ENCODE results near the gene PRKG1. TPM values are rescaled to one million over a fixed set of nuclear protein-coding genes. Genes with fewer than 3 reads are reported as not detected.

The PRKG1 gene
- total and polyA plus RNA-seq, 2 donors (not counting 1 experiment from before 2014, with no cell fraction given) = 45.8 to 71.8 TPM

DNA sequence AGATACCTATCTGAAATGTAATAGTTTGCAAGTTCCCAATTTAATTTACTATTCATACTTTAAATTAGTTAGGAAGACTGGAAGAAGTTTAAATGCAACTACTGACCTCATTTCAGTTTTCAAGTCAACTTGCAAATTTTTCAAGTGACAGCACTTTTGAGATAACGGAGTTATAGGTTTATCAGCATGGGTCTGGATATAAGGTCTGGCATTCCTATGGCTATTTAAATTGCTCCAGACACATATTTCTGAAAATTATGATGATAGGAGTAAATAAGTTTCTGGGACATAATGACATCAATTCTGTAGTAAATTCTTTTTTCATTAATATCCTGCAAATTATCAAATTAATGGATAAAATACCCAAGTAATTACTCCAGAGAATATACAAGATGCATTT is 251.9 kb downstream of the PRKG1 start:
- no peaks in the 10 kb centered on the region for H3K9me3 ChIP-seq (ENCODE audit: control insufficient read depth, insufficient read depth, low read depth, low read length)
- H3K27me3 ChIP-seq (ENCODE audit: control insufficient read depth, insufficient read depth, low read length) = no peaks in the 10 kb centered on the region
- no peak overlapping the region for H2AFZ ChIP-seq (ENCODE audit: low read length)
- DNase-seq (ENCODE audit: low read depth in 2 of 2) = no peak
- H3K9ac ChIP-seq (ENCODE audit: insufficient read depth, low read length) = no peak overlapping the region
- H3K4me1 ChIP-seq (ENCODE audit: control insufficient read depth, extremely low read depth, insufficient read depth, low read length) = no peaks in the 10 kb centered on the region
- no peak for TF ChIP-seq EZH2 (IDR thresholded peaks at IDR 0.05; ENCODE audit: low read length, missing control alignments)
- TF ChIP-seq, protein P1, sequence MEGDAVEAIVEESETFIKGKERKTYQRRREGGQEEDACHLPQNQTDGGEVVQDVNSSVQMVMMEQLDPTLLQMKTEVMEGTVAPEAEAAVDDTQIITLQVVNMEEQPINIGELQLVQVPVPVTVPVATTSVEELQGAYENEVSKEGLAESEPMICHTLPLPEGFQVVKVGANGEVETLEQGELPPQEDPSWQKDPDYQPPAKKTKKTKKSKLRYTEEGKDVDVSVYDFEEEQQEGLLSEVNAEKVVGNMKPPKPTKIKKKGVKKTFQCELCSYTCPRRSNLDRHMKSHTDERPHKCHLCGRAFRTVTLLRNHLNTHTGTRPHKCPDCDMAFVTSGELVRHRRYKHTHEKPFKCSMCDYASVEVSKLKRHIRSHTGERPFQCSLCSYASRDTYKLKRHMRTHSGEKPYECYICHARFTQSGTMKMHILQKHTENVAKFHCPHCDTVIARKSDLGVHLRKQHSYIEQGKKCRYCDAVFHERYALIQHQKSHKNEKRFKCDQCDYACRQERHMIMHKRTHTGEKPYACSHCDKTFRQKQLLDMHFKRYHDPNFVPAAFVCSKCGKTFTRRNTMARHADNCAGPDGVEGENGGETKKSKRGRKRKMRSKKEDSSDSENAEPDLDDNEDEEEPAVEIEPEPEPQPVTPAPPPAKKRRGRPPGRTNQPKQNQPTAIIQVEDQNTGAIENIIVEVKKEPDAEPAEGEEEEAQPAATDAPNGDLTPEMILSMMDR (conservative IDR thresholded peaks at IDR 0.05 in 1 of 2, IDR thresholded peaks at IDR 0.05 in 1 of 2; ENCODE audit: low read depth in 1 of 2, low read length in 2 of 2) = no peak
- H3K4me3 ChIP-seq (replicated peaks in 1 of 4; ENCODE audit: control extremely low read depth in 1 of 4, insufficient read depth in 1 of 4, low read depth in 3 of 4, low read length in 4 of 4) = no peak overlapping the region
- H3K4me2 ChIP-seq (ENCODE audit: extremely low read depth, insufficient read depth, low read length) = no peak overlapping the region
- H3K27ac ChIP-seq (ENCODE audit: insufficient read depth, low read length) = no peak overlapping the region
- H4K20me1 ChIP-seq (ENCODE audit: control insufficient read depth, extremely low read depth, insufficient read depth, low read length) = no peaks in the 10 kb centered on the region
- H3K36me3 ChIP-seq (ENCODE audit: control insufficient read depth, insufficient read depth, low read length) = no peaks in the 10 kb centered on the region
- H3K79me2 ChIP-seq (ENCODE audit: control insufficient read depth, insufficient read depth, low read length) = no peaks in the 10 kb centered on the region

DNA sequence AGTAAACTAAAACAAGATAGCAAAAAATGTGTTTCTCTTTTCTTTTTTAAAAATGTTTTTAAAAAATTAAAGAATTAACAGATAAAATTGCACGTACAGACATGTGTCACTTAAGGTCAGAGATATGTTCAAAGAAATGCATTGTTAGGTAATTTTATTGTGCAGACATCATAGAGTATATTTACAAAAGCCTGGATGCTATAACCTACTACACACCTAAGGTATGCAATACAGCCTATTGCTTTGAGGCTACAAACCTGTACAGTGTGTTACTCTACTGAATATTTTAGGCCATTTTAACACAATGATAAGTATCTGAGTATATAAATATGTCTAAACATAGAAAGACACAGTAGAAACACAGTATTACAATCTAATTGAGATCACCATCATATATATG is 253.1 kb downstream of the PRKG1 start:
- H3K4me1 ChIP-seq (ENCODE audit: control insufficient read depth, extremely low read depth, insufficient read depth, low read length) = no peaks in the 10 kb centered on the region
- no peaks in the 10 kb centered on the region for H3K36me3 ChIP-seq (ENCODE audit: control insufficient read depth, insufficient read depth, low read length)
- no peak overlapping the region for H3K27ac ChIP-seq (ENCODE audit: insufficient read depth, low read length)
- no peak overlapping the region for H3K4me3 ChIP-seq (replicated peaks in 1 of 4; ENCODE audit: control extremely low read depth in 1 of 4, insufficient read depth in 1 of 4, low read depth in 3 of 4, low read length in 4 of 4)
- TF ChIP-seq, protein P1 (conservative IDR thresholded peaks at IDR 0.05 in 1 of 2, IDR thresholded peaks at IDR 0.05 in 1 of 2; ENCODE audit: low read depth in 1 of 2, low read length in 2 of 2) = no peak
- TF ChIP-seq EZH2 (IDR thresholded peaks at IDR 0.05; ENCODE audit: low read length, missing control alignments) = no peak
- H3K79me2 ChIP-seq (ENCODE audit: control insufficient read depth, insufficient read depth, low read length) = no peaks in the 10 kb centered on the region
- H3K9ac ChIP-seq (ENCODE audit: insufficient read depth, low read length) = no peak overlapping the region
- no peaks in the 10 kb centered on the region for H3K27me3 ChIP-seq (ENCODE audit: control insufficient read depth, insufficient read depth, low read length)
- H2AFZ ChIP-seq (ENCODE audit: low read length) = no peak overlapping the region
- H3K4me2 ChIP-seq (ENCODE audit: extremely low read depth, insufficient read depth, low read length) = no peak overlapping the region
- H3K9me3 ChIP-seq (ENCODE audit: control insufficient read depth, insufficient read depth, low read depth, low read length) = no peaks in the 10 kb centered on the region
- no peak for DNase-seq (ENCODE audit: low read depth in 2 of 2)
- H4K20me1 ChIP-seq (ENCODE audit: control insufficient read depth, extremely low read depth, insufficient read depth, low read length) = no peaks in the 10 kb centered on the region

DNA sequence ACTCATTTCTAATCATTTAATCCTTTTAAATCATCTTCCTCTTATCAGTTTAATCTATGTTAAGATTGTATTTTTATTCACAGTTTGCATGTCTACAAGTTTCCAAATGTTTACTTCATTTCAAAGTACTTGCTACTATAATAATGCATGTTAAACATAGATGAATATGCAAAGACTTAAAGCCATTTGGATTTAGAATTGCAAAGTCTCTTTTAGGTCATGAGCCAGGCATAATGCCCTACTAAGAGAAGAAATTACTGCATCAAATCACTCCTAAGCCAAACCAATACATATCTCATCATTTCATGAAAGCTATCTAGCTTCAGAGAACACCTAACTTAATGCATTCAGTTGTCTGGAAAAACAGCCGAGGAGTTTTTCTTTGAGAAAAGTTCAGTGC is 266.1 kb downstream of the PRKG1 start:
- Histone ChIP-seq H3K9me3 (ENCODE audit: control insufficient read depth, insufficient read depth, low read depth, low read length) (no peaks in the 10 kb centered on the region), H3K27me3 (ENCODE audit: control insufficient read depth, insufficient read depth, low read length) (no peaks in the 10 kb centered on the region), H3K79me2 (ENCODE audit: control insufficient read depth, insufficient read depth, low read length) (no peaks in the 10 kb centered on the region), H4K20me1 (ENCODE audit: control insufficient read depth, extremely low read depth, insufficient read depth, low read length) (no peaks in the 10 kb centered on the region), H3K4me3 (replicated peaks in 1 of 4; ENCODE audit: control extremely low read depth in 1 of 4, insufficient read depth in 1 of 4, low read depth in 3 of 4, low read length in 4 of 4) (no peak overlapping the region), H3K4me1 (ENCODE audit: control insufficient read depth, extremely low read depth, insufficient read depth, low read length) (no peaks in the 10 kb centered on the region), H3K4me2 (ENCODE audit: extremely low read depth, insufficient read depth, low read length) (no peak overlapping the region), H2AFZ (ENCODE audit: low read length) (no peak overlapping the region), H3K27ac (ENCODE audit: insufficient read depth, low read length) (no peak overlapping the region), H3K36me3 (ENCODE audit: control insufficient read depth, insufficient read depth, low read length) (no peaks in the 10 kb centered on the region), H3K9ac (ENCODE audit: insufficient read depth, low read length) (no peak overlapping the region)
- no peak for DNase-seq (ENCODE audit: low read depth in 2 of 2)
- TF ChIP-seq, protein P1 (conservative IDR thresholded peaks at IDR 0.05 in 1 of 2, IDR thresholded peaks at IDR 0.05 in 1 of 2; ENCODE audit: low read depth in 1 of 2, low read length in 2 of 2) = no peak
- TF ChIP-seq EZH2 (IDR thresholded peaks at IDR 0.05; ENCODE audit: low read length, missing control alignments) = no peak
